HL-60 (cell line): ENCODE results near the gene FBP1.

ENCODE experiments used
- DNase-seq, 2 experiments: peaks; one replicate each; pipeline ENCODE4 v3.0.0-alpha.2; 2010 to 2020; ENCODE audit warnings: low read depth in 1 of 2, low spot score in 1 of 2
- H3K27ac ChIP-seq: fragments of 250-450 bp; sonication (Bioruptor Pico); replicated peaks from 2 replicates; pipeline ENCODE4 v1.5.1; 2020; ENCODE audit warnings: mild to moderate bottlenecking, moderate library complexity
- H3K27me3 ChIP-seq: fragments of 250-450 bp; sonication (Bioruptor Pico); 2 replicates; pipeline ENCODE4 v1.5.1; 2021; ENCODE audit warnings: mild to moderate bottlenecking, moderate library complexity; ENCODE audit not compliant: insufficient read depth, poor library complexity, severe bottlenecking
- H3K4me3 ChIP-seq: replicated peaks from 2 replicates; pipeline ENCODE4 v1.5.1; 2011; ENCODE audit warnings: mild to moderate bottlenecking, control low read depth, low read length; ENCODE audit not compliant: insufficient read depth
- GABPA ChIP-seq: IDR thresholded peaks from 2 replicates; pipeline ENCODE4 v1.6.1; 2012; ENCODE audit warnings: low read depth
- POLR2AphosphoS5 ChIP-seq: IDR thresholded peaks from 2 replicates; pipeline ENCODE4 v1.6.1; 2012; ENCODE audit warnings: low read depth
- SPI1 ChIP-seq: IDR thresholded peaks from 2 replicates; pipeline ENCODE4 v1.6.1; 2012; ENCODE audit warnings: low read depth, mild to moderate bottlenecking, borderline replicate concordance
- TF ChIP-seq, protein P1 (sequence below): IDR thresholded peaks from 2 replicates; pipeline ENCODE4 v1.6.1; 2012; ENCODE audit warnings: low read depth; ENCODE audit not compliant: insufficient replicate concordance
- TF ChIP-seq, protein P2 (sequence below): IDR thresholded peaks from one replicate; pipeline ENCODE4 v1.5.1; 2011; ENCODE audit warnings: low read length, control low read depth, inconsistent platforms; ENCODE audit not compliant: insufficient read depth

Gene FBP1

GRCh38 chr9:94643741-94644140 lies 4.4 kb upstream of the FBP1 start:
- TF ChIP-seq, protein P1, sequence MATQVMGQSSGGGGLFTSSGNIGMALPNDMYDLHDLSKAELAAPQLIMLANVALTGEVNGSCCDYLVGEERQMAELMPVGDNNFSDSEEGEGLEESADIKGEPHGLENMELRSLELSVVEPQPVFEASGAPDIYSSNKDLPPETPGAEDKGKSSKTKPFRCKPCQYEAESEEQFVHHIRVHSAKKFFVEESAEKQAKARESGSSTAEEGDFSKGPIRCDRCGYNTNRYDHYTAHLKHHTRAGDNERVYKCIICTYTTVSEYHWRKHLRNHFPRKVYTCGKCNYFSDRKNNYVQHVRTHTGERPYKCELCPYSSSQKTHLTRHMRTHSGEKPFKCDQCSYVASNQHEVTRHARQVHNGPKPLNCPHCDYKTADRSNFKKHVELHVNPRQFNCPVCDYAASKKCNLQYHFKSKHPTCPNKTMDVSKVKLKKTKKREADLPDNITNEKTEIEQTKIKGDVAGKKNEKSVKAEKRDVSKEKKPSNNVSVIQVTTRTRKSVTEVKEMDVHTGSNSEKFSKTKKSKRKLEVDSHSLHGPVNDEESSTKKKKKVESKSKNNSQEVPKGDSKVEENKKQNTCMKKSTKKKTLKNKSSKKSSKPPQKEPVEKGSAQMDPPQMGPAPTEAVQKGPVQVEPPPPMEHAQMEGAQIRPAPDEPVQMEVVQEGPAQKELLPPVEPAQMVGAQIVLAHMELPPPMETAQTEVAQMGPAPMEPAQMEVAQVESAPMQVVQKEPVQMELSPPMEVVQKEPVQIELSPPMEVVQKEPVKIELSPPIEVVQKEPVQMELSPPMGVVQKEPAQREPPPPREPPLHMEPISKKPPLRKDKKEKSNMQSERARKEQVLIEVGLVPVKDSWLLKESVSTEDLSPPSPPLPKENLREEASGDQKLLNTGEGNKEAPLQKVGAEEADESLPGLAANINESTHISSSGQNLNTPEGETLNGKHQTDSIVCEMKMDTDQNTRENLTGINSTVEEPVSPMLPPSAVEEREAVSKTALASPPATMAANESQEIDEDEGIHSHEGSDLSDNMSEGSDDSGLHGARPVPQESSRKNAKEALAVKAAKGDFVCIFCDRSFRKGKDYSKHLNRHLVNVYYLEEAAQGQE: no peak
- TF ChIP-seq SPI1 (no peak), POLR2AphosphoS5 (no peak), GABPA (no peak)
- TF ChIP-seq, protein P2, sequence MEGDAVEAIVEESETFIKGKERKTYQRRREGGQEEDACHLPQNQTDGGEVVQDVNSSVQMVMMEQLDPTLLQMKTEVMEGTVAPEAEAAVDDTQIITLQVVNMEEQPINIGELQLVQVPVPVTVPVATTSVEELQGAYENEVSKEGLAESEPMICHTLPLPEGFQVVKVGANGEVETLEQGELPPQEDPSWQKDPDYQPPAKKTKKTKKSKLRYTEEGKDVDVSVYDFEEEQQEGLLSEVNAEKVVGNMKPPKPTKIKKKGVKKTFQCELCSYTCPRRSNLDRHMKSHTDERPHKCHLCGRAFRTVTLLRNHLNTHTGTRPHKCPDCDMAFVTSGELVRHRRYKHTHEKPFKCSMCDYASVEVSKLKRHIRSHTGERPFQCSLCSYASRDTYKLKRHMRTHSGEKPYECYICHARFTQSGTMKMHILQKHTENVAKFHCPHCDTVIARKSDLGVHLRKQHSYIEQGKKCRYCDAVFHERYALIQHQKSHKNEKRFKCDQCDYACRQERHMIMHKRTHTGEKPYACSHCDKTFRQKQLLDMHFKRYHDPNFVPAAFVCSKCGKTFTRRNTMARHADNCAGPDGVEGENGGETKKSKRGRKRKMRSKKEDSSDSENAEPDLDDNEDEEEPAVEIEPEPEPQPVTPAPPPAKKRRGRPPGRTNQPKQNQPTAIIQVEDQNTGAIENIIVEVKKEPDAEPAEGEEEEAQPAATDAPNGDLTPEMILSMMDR: no peak
- Histone ChIP-seq H3K27ac (no peak overlapping the region), H3K27me3 (no peaks in the 10 kb centered on the region), H3K4me3 (no peak overlapping the region)
- no peak for DNase-seq

DNA sequence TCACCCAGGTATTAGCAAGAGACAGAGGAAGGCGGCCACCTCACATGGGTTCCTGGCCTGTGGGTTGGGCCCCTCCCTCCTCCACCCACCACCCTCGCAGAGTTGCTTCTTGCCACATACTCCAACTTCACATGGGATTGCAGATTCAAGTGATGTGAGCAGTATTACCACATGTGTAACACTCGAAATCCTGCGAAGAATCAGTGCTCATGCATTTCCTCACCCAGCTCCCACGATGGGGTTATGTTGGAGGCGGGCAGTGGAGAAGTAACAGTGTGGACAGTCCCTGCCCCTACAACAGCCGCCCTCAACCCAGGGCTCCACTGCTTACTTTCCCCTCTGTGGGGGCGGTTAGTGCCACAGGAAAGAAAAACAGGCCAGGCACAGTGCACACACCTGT lies 3.9 kb upstream of the FBP1 start:
- TF ChIP-seq SPI1 (no peak), GABPA (no peak), POLR2AphosphoS5 (no peak)
- TF ChIP-seq, protein P1: no peak
- TF ChIP-seq, protein P2: no peak
- no peak overlapping the region for H3K4me3 ChIP-seq
- H3K27ac ChIP-seq: no peak overlapping the region
- peak in 1 of 2 experiments; percentile 66 for DNase-seq
- H3K27me3 ChIP-seq: no peaks in the 10 kb centered on the region

DNA sequence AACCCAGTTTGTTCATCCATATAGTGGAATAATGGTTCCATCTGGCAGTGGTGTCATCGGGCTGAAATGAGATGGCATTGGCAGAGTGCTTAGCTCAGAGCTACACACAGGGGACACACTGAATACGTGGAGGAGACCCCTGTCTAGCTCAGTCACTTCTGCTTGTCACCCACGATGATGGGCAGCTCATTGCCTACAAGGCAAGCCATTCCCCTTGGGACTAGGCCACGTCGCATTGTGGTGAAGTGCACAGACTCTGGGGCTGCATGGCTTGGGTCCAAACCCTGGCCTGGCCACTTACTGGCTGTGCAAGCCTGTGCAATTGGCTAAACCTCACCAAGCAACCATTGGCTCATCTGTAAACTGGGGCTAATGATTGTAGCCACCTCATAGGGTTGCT lies 3.2 kb upstream of the FBP1 start:
- TF ChIP-seq GABPA (no peak), POLR2AphosphoS5 (no peak), SPI1 (no peak)
- TF ChIP-seq, protein P1: no peak
- TF ChIP-seq, protein P2: no peak
- no peak for DNase-seq
- Histone ChIP-seq H3K4me3 (no peak overlapping the region), H3K27ac (no peak overlapping the region), H3K27me3 (no peaks in the 10 kb centered on the region)
